ENCODE data around the gene CFAP45.

The CFAP45 gene

DNA sequence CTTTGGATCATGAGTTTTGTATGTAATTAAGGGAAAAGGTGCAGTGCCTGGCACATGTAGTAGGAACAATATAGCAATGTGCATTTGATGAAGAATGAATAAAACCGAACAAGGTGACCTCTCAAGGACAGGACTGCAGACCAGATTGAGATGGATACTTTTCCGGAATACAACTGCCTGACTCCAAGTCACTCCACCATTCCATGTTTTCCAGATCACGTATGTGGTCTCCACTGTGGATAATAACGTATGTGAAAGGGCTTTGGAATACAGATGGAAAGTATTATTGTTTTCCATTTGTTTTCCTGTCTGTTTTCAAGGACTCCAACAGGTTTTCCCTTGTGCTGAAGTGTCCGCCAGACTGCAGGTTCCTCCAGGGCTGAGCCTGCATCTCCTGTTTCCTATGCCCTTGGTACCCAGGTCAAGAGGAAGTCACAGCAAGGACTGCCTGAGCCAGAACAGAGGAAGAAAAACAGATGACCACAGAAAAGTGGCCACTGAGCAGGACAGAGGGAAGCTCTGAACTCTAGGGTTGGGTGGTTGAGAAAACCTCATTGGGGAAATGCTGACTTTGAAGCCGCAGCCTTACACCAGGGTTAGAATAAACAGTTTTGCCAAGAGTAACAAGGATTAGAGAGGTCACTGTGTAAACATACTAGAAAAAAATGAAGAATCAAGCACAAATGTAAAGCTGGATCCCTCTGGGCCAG lies 4.0 kb downstream of the CFAP45 start:
- TF ChIP-seq, protein P1, sequence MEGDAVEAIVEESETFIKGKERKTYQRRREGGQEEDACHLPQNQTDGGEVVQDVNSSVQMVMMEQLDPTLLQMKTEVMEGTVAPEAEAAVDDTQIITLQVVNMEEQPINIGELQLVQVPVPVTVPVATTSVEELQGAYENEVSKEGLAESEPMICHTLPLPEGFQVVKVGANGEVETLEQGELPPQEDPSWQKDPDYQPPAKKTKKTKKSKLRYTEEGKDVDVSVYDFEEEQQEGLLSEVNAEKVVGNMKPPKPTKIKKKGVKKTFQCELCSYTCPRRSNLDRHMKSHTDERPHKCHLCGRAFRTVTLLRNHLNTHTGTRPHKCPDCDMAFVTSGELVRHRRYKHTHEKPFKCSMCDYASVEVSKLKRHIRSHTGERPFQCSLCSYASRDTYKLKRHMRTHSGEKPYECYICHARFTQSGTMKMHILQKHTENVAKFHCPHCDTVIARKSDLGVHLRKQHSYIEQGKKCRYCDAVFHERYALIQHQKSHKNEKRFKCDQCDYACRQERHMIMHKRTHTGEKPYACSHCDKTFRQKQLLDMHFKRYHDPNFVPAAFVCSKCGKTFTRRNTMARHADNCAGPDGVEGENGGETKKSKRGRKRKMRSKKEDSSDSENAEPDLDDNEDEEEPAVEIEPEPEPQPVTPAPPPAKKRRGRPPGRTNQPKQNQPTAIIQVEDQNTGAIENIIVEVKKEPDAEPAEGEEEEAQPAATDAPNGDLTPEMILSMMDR (IDR thresholded peaks at IDR 0.05; ENCODE audit: low read depth, low read length, poor library complexity, severe bottlenecking), result no peak
- TF ChIP-seq EZH2phosphoT487 (IDR thresholded peaks at IDR 0.05; ENCODE audit: borderline replicate concordance, low read length), result no peak
- H3K9me2 ChIP-seq (replicated peaks; ENCODE audit: control insufficient read depth, low read length), result no peaks in the 10 kb centered on the region
- no peaks in the 10 kb centered on the region for H3K36me3 ChIP-seq (ENCODE audit: control insufficient read depth, low read length)
- no peaks in the 10 kb centered on the region for H3K4me1 ChIP-seq (ENCODE audit: control insufficient read depth, low read length)
- H3K27me3 ChIP-seq (ENCODE audit: control insufficient read depth, low read length), result no peaks in the 10 kb centered on the region; the same call in 1 of the 2 replicates
- no peaks in the 10 kb centered on the region for H3F3A ChIP-seq (ENCODE audit: control insufficient read depth, insufficient read depth)
- H3K79me2 ChIP-seq (ENCODE audit: control insufficient read depth, low read length), result no peaks in the 10 kb centered on the region
- no peak overlapping the region for H3K4me3 ChIP-seq (ENCODE audit: low read length)
- H3K27ac ChIP-seq (ENCODE audit: low read depth, low read length), result no peak overlapping the region
- no peak overlapping the region for H3K4me2 ChIP-seq (ENCODE audit: low read length)
- no peaks in the 10 kb centered on the region for H4K20me1 ChIP-seq (ENCODE audit: control insufficient read depth, insufficient read depth, low read depth, low read length)
- no peaks in the 10 kb centered on the region for H3K9me3 ChIP-seq (ENCODE audit: control insufficient read depth, insufficient read depth, low read length)

DNA sequence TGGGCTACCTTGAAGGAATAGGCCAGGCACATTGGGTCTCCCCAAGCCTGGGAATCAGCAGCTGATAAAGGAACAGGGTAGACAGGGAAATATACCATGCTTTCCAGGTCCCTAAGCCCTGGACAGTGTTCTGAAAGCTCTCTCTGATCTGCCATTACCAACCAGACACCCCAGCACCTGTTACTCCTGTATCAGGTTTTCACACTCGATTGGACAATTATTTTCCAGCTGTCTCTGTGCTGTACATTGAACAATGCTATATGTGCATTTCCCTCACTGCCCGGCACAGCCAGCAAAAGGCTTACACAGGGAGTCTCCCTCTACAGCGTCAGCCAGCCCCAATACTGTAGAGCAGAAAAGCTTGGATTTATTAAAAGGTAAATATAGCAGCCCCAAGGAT lies 4.7 kb downstream of the CFAP45 start:
- no peak overlapping the region for H3K4me2 ChIP-seq (ENCODE audit: low read length)
- H3F3A ChIP-seq (ENCODE audit: control insufficient read depth, insufficient read depth), result no peaks in the 10 kb centered on the region
- H3K4me1 ChIP-seq (ENCODE audit: control insufficient read depth, low read length), result peaks cover 3% of the 10 kb centered on the region
- H3K9me3 ChIP-seq (ENCODE audit: control insufficient read depth, insufficient read depth, low read length), result no peaks in the 10 kb centered on the region
- H3K36me3 ChIP-seq (ENCODE audit: control insufficient read depth, low read length), result no peaks in the 10 kb centered on the region
- TF ChIP-seq EZH2phosphoT487 (IDR thresholded peaks at IDR 0.05; ENCODE audit: borderline replicate concordance, low read length), result no peak
- no peak overlapping the region for H3K4me3 ChIP-seq (ENCODE audit: low read length)
- no peaks in the 10 kb centered on the region for H3K79me2 ChIP-seq (ENCODE audit: control insufficient read depth, low read length)
- H4K20me1 ChIP-seq (ENCODE audit: control insufficient read depth, insufficient read depth, low read depth, low read length), result no peaks in the 10 kb centered on the region
- no peaks in the 10 kb centered on the region; the same call in 1 of the 2 replicates for H3K27me3 ChIP-seq (ENCODE audit: control insufficient read depth, low read length)
- H3K27ac ChIP-seq (ENCODE audit: low read depth, low read length), result no peak overlapping the region
- no peaks in the 10 kb centered on the region for H3K9me2 ChIP-seq (replicated peaks; ENCODE audit: control insufficient read depth, low read length)

- no peaks in the 10 kb centered on the region for H3K36me3 ChIP-seq (ENCODE audit: control insufficient read depth, low read length)
- TF ChIP-seq EZH2phosphoT487 (IDR thresholded peaks at IDR 0.05; ENCODE audit: borderline replicate concordance, low read length), result no peak
- TF ChIP-seq, protein P1 (IDR thresholded peaks at IDR 0.05; ENCODE audit: low read depth, low read length, poor library complexity, severe bottlenecking), result no peak
- no peaks in the 10 kb centered on the region for H3K9me2 ChIP-seq (replicated peaks; ENCODE audit: control insufficient read depth, low read length)
- H3K4me2 ChIP-seq (ENCODE audit: low read length), result no peak overlapping the region
- no peaks in the 10 kb centered on the region; the same call in 1 of the 2 replicates for H3K27me3 ChIP-seq (ENCODE audit: control insufficient read depth, low read length)
- H3K27ac ChIP-seq (ENCODE audit: low read depth, low read length), result no peak overlapping the region
- H3K4me1 ChIP-seq (ENCODE audit: control insufficient read depth, low read length), result peaks cover 18% of the 10 kb centered on the region
- no peak overlapping the region for H3K4me3 ChIP-seq (ENCODE audit: low read length)
- no peaks in the 10 kb centered on the region for H3K9me3 ChIP-seq (ENCODE audit: control insufficient read depth, insufficient read depth, low read length)
- H3F3A ChIP-seq (ENCODE audit: control insufficient read depth, insufficient read depth), result no peaks in the 10 kb centered on the region
- no peaks in the 10 kb centered on the region for H4K20me1 ChIP-seq (ENCODE audit: control insufficient read depth, insufficient read depth, low read depth, low read length)
- H3K79me2 ChIP-seq (ENCODE audit: control insufficient read depth, low read length), result no peaks in the 10 kb centered on the region
Measured at GRCh38 chr1:159892944-159893343, 7.0 kb downstream of the CFAP45 start.

Measured in DOHH2 (cell line).